GM12878 (cell line): Measurements from ENCODE around the gene ZG16. TPM values are rescaled to one million over a fixed set of nuclear protein-coding genes. Genes with fewer than 3 reads are reported as not detected.

ENCODE experiments used
- BCL11A ChIP-seq: IDR thresholded peaks from 2 replicates; pipeline ENCODE4 v1.6.1; 2011; ENCODE audit warnings: low read depth, low read length
- CBFB ChIP-seq: IDR thresholded peaks from 2 replicates; pipeline ENCODE4 v1.6.1; 2016; ENCODE audit warnings: antibody characterized with exemption, low read depth
- EED ChIP-seq: sonication (generic); IDR thresholded peaks from 2 replicates; pipeline ENCODE4 v1.6.1; 2016; ENCODE audit warnings: antibody characterized with exemption, low read depth
- EGR1 ChIP-seq, 2 experiments: IDR thresholded peaks; 1 replicate in 1 of 2; 2 replicates in 1 of 2; pipeline ENCODE4 v1.6.1; 2011 to 2012; ENCODE audit warnings: low read depth in 2 of 2, low read length in 2 of 2, borderline replicate concordance in 1 of 2, mild to moderate bottlenecking in 1 of 2, moderate library complexity in 1 of 2
- EP300 ChIP-seq, 2 experiments: fragments of 150-350 bp in 1 of 2; IDR thresholded peaks; 2 replicates each; pipeline ENCODE4 v1.6.1; 2011 to 2012; ENCODE audit warnings: low read depth in 2 of 2, low read length in 2 of 2, borderline replicate concordance in 1 of 2, improper control_type of control experiment in 1 of 2, inconsistent platforms in 1 of 2; ENCODE audit not compliant: control insufficient read depth in 1 of 2
- ETV6 ChIP-seq, 2 experiments: fragments of 450-650 bp in 1 of 2; IDR thresholded peaks in 1 of 2; conservative IDR thresholded peaks in 1 of 2; 2 replicates each; pipeline ENCODE4 v1.6.1; 2014; ENCODE audit warnings: antibody characterized with exemption in 1 of 2, borderline replicate concordance in 1 of 2, low read depth in 1 of 2, mild to moderate bottlenecking in 1 of 2, moderate library complexity in 1 of 2
- EZH2 ChIP-seq: IDR thresholded peaks from 2 replicates; pipeline ENCODE4 v1.6.1; 2012; ENCODE audit warnings: low read depth, mild to moderate bottlenecking, control low read depth, inconsistent platforms, low read length, borderline replicate concordance; ENCODE audit not compliant: control insufficient read depth
- GATAD2B ChIP-seq: fragments of 450-650 bp; conservative IDR thresholded peaks from 2 replicates; pipeline ENCODE4 v1.6.1; 2017; ENCODE audit warnings: low read depth, mild to moderate bottlenecking, moderate library complexity
- HCFC1 ChIP-seq: fragments of 150-350 bp; IDR thresholded peaks from 2 replicates; pipeline ENCODE4 v1.6.1; 2014; ENCODE audit warnings: low read length
- HDAC2 ChIP-seq: fragments of 200-600 bp; sonication (generic); IDR thresholded peaks from 2 replicates; pipeline ENCODE4 v1.6.1; 2017
- JUNB ChIP-seq: IDR thresholded peaks from 2 replicates; pipeline ENCODE4 v1.6.1; 2016; ENCODE audit warnings: antibody characterized with exemption, mild to moderate bottlenecking
- MTA2 ChIP-seq: fragments of 450-650 bp; IDR thresholded peaks from 2 replicates; pipeline ENCODE4 v1.6.1; 2016; ENCODE audit warnings: low read depth, mild to moderate bottlenecking, moderate library complexity
- MXI1 ChIP-seq: fragments of 150-350 bp; IDR thresholded peaks from 2 replicates; pipeline ENCODE4 v1.6.1; 2011; ENCODE audit warnings: low read depth, mild to moderate bottlenecking, inconsistent platforms, low read length, improper control_type of control experiment
- MYB ChIP-seq: fragments of 150-350 bp; IDR thresholded peaks from 2 replicates; pipeline ENCODE4 v1.6.1; 2014; ENCODE audit warnings: mild to moderate bottlenecking, low read depth, low read length, borderline replicate concordance
- NFXL1 ChIP-seq: fragments of 450-650 bp; IDR thresholded peaks from 2 replicates; pipeline ENCODE4 v1.6.1; 2017; ENCODE audit warnings: antibody characterized with exemption, mild to moderate bottlenecking, borderline replicate concordance
- RAD21 ChIP-seq: IDR thresholded peaks from 2 replicates; pipeline ENCODE4 v1.6.1; 2011; ENCODE audit warnings: mild to moderate bottlenecking, low read depth, low read length, moderate library complexity; ENCODE audit not compliant: insufficient read depth
- RB1 ChIP-seq: fragments of 450-650 bp; formaldehyde crosslinking; IDR thresholded peaks from 2 replicates; pipeline ENCODE4 v1.6.1; 2017; ENCODE audit warnings: mild to moderate bottlenecking, borderline replicate concordance
- RBBP5 ChIP-seq: fragments of 200-600 bp; sonication (generic); conservative IDR thresholded peaks from 2 replicates; pipeline ENCODE4 v1.6.1; 2016
- SKIL ChIP-seq: fragments of 450-650 bp; IDR thresholded peaks from 2 replicates; pipeline ENCODE4 v1.6.1; 2017; ENCODE audit warnings: mild to moderate bottlenecking, low read depth, inconsistent platforms; ENCODE audit not compliant: poor library complexity, severe bottlenecking
- SMAD5 ChIP-seq: IDR thresholded peaks from 2 replicates; pipeline ENCODE4 v1.6.1; 2016; ENCODE audit warnings: antibody characterized with exemption, low read depth
- SMC3 ChIP-seq: IDR thresholded peaks from 2 replicates; pipeline ENCODE4 v1.6.1; 2011; ENCODE audit warnings: low read length, improper control_type of control experiment, borderline replicate concordance
- SREBF2 ChIP-seq: IDR thresholded peaks from 2 replicates; pipeline ENCODE4 v1.6.1; 2012; ENCODE audit warnings: mild to moderate bottlenecking, low read length
- STAT1 ChIP-seq: fragments of 450-650 bp; conservative IDR thresholded peaks from 2 replicates; pipeline ENCODE4 v1.6.1; 2014; ENCODE audit warnings: antibody characterized with exemption, mild to moderate bottlenecking
- SUZ12 ChIP-seq: fragments of 200-600 bp; sonication (generic); IDR thresholded peaks from one replicate; pipeline ENCODE4 v1.6.1; 2018; ENCODE audit warnings: antibody characterized with exemption, mild to moderate bottlenecking; ENCODE audit not compliant: unreplicated experiment
- TBL1XR1 ChIP-seq: IDR thresholded peaks from 2 replicates; pipeline ENCODE4 v1.6.1; 2012; ENCODE audit warnings: low read depth, low read length, improper control_type of control experiment
- TCF12 ChIP-seq: IDR thresholded peaks from 2 replicates; pipeline ENCODE4 v1.6.1; 2011; ENCODE audit warnings: low read depth, mild to moderate bottlenecking, low read length
- YBX1 ChIP-seq: fragments of 450-650 bp; IDR thresholded peaks from 2 replicates; pipeline ENCODE4 v1.6.1; 2016; ENCODE audit warnings: antibody characterized with exemption
- ZNF274 ChIP-seq: IDR thresholded peaks from one replicate; pipeline ENCODE4 v1.8.0; 2011; ENCODE audit not compliant: insufficient read length, insufficient read depth
- ZNF622 ChIP-seq: fragments of 450-650 bp; IDR thresholded peaks from 2 replicates; pipeline ENCODE4 v1.6.1; 2017; ENCODE audit warnings: mild to moderate bottlenecking, inconsistent platforms
- polyA plus RNA-seq, 11 experiments: library from polyadenylated mRNA; depleted of rRNA in 4 of 11; unstranded in 6 of 11; stranded (reverse) in 5 of 11; fragments of >200 nt; fragmentation: Nextera tagmentation in 4 of 11; fragmentation: Illumina TruSeq in 1 of 11; extraction: Ambion mirVana in 4 of 11; extraction: Trizol in 1 of 11; gene quantifications; 1 replicate in 1 of 11; 2 replicates in 10 of 11; pipeline versions ENCODE4 v1.2.1 to v1.2.3, GENCODE V29; 2011 to 2016; ENCODE audit warnings: inconsistent platforms in 2 of 11, missing spikeins in 2 of 11, low read depth in 1 of 11
- total RNA-seq, 4 experiments: library from RNA; depleted of rRNA in 3 of 4; stranded (reverse); fragments of >200 nt in 3 of 4; fragmentation: Illumina TruSeq in 1 of 4; extraction: Trizol in 1 of 4; gene quantifications; 2 replicates each; pipeline versions ENCODE4 v1.2.1 to v1.2.3, GENCODE V29; 2013 to 2021
- TF ChIP-seq, protein P1 (sequence below): fragments of 450-650 bp; IDR thresholded peaks from 2 replicates; pipeline ENCODE4 v1.6.1; 2017; ENCODE audit warnings: low read depth, mild to moderate bottlenecking, moderate library complexity

ZG16 gene
- total and polyA plus RNA-seq, 10 of the 15 experiments (the other 5 are each of a cell fraction or from before 2014, with no cell fraction given): not detected

DNA sequence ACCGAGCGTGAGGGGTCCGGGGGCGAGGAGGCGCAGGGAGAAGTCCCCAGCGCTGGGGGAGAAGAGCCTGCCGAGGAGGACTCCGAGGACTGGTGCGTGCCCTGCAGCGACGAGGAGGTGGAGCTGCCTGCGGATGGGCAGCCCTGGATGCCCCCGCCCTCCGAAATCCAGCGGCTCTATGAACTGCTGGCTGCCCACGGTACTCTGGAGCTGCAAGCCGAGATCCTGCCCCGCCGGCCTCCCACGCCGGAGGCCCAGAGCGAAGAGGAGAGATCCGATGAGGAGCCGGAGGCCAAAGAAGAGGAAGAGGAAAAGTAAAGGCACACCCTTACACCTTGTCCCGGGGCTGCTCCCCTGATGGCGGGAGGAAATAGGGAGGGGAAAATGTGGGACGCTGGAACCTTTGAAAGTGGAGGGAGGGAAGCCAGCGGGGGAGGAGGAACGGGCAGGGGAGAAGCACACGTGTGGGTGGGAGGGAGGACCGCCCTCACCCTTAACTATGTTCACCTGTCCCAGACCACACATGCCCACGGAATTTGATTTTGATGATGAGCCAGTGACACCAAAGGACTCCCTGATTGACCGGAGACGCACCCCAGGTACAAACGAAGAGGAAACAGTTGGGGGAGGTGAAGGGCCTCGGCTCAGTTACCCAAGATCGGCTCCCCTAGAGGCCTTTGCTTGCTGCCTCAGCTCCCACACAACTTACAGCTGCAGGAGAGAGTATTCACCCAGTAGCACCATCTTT is 38.8 kb downstream of the ZG16 start (continued):
- TF ChIP-seq RAD21 (no peak), SKIL (no peak), NFXL1 (no peak), MTA2 (no peak), RB1 (no peak), HDAC2 (0 out of 2 replicates have a peak, but pooled peaks have one; percentile 50), SUZ12 (no peak), MYB (no peak), CBFB (no peak), EZH2 (no peak), SMAD5 (no peak), YBX1 (no peak), ZNF622 (no peak), HCFC1 (no peak), ZNF274 (no peak), EED (peak; percentile 49; the same call in 1 of the 2 replicates), SREBF2 (no peak), MXI1 (peak; percentile 41; the same call in 1 of the 2 replicates), TCF12 (no peak), EGR1 (IDR thresholded peaks at IDR 0.05; ENCODE audit: borderline replicate concordance in 1 of 2, low read depth in 2 of 2, low read length in 2 of 2) (peak in 1 of 2 experiments; percentile 9; a peak in 1 of 3 replicates), TBL1XR1 (0 out of 2 replicates have a peak, but pooled peaks have one; percentile 5), ETV6 (conservative IDR thresholded peaks at IDR 0.05 in 1 of 2, IDR thresholded peaks at IDR 0.05 in 1 of 2; ENCODE audit: borderline replicate concordance in 1 of 2, low read depth in 1 of 2) (no peak), RBBP5 (no peak), SMC3 (no peak), EP300 (IDR thresholded peaks at IDR 0.05; ENCODE audit: borderline replicate concordance in 1 of 2, control insufficient read depth in 1 of 2, low read depth in 2 of 2, low read length in 2 of 2) (no peak), GATAD2B (no peak), BCL11A (no peak), JUNB (no peak), STAT1 (no peak)
- TF ChIP-seq, protein P1, sequence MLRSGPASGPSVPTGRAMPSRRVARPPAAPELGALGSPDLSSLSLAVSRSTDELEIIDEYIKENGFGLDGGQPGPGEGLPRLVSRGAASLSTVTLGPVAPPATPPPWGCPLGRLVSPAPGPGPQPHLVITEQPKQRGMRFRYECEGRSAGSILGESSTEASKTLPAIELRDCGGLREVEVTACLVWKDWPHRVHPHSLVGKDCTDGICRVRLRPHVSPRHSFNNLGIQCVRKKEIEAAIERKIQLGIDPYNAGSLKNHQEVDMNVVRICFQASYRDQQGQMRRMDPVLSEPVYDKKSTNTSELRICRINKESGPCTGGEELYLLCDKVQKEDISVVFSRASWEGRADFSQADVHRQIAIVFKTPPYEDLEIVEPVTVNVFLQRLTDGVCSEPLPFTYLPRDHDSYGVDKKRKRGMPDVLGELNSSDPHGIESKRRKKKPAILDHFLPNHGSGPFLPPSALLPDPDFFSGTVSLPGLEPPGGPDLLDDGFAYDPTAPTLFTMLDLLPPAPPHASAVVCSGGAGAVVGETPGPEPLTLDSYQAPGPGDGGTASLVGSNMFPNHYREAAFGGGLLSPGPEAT: peak; percentile 61; the same call in 1 of the 2 replicates
